Measurements from ENCODE around the gene TPCN1.

GRCh38 chr12:113330505-113330904, 109.2 kb downstream of the TPCN1 start:
- TF ChIP-seq, protein P1, sequence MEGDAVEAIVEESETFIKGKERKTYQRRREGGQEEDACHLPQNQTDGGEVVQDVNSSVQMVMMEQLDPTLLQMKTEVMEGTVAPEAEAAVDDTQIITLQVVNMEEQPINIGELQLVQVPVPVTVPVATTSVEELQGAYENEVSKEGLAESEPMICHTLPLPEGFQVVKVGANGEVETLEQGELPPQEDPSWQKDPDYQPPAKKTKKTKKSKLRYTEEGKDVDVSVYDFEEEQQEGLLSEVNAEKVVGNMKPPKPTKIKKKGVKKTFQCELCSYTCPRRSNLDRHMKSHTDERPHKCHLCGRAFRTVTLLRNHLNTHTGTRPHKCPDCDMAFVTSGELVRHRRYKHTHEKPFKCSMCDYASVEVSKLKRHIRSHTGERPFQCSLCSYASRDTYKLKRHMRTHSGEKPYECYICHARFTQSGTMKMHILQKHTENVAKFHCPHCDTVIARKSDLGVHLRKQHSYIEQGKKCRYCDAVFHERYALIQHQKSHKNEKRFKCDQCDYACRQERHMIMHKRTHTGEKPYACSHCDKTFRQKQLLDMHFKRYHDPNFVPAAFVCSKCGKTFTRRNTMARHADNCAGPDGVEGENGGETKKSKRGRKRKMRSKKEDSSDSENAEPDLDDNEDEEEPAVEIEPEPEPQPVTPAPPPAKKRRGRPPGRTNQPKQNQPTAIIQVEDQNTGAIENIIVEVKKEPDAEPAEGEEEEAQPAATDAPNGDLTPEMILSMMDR (IDR thresholded peaks at IDR 0.05) = no peak
- no peak for TF ChIP-seq POLR2A (IDR thresholded peaks at IDR 0.05)
